ENCODE data around the gene SAFB. TPM values are rescaled to one million over a fixed set of nuclear protein-coding genes. Genes with fewer than 3 reads are reported as not detected.

The SAFB gene
- total RNA-seq, 1 donor from 2014 or later, result 86.4 TPM

- no peak for FAIRE-seq
- no peak for DNase-seq (ENCODE audit: low spot score in 2 of 2)
Measured at GRCh38 chr19:5623397-5624017, 624 bp downstream of the SAFB start.

DNA sequence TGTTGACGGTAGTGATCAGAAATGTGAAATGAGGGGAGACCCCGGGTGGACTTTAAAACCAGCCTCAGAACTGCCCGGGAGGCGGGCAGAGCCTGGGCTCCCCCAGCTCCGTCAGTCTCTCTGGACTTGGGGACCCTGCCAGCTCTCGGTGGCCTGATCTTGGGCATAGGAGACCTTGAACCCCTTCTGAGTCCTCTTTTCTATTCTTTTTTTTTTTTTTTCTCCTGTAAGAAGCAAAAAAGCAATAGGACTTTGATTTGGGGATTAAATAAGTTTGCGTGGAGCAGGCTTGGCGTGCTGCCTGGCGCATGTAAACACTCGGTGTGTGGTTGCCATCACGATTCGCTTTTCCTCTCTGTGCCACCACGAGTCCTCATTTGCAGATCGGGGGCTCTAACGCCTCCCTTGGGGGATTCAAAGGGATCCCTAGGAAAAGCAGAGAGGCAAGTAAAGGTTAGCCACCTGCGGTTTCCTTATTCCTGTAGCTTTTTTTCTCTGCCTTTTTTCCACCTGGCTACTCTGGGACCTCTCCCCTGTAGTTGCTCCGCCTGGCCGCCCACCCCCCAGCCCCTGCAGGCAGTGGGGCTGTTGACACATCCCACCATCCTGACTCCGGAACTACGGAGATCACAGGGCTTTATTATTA, 1.3 kb downstream of the SAFB start:
- FAIRE-seq, result no peak

GRCh38 chr19:5624741-5625278, 1.9 kb downstream of the SAFB start:
- FAIRE-seq, result no peak
- DNase-seq (ENCODE audit: low spot score in 2 of 2), result no peak

More for the DNA sequence above, 1.3 kb downstream of the SAFB start:
- DNase-seq (ENCODE audit: low spot score in 2 of 2), result no peak

DNA sequence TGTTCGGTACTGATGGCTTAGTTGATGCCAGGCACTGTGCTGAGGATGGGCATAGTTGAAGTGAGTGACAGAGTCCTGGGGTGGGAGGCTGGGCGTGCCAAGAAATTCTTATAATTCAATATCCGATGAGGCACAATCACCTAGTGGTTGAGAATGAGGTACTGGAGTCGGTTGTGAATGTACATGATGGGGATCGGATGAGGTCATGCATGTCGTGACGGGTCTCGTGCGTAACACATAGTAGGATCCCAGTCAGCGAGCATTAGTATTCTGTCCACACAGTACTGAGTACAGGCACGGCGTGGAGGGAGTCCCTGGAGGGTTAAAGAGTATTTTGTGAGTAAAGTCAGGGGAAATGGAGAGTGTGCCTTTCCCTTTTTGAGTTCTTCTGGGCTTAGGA, 2.8 kb downstream of the SAFB start:
- FAIRE-seq (no peak), DNase-seq (ENCODE audit: low spot score in 2 of 2) (no peak)

- FAIRE-seq (no peak), DNase-seq (ENCODE audit: low spot score in 2 of 2) (no peak)
Measured at GRCh38 chr19:5627395-5627904, 4.6 kb downstream of the SAFB start.

- no peak for DNase-seq (ENCODE audit: low spot score in 2 of 2)
- FAIRE-seq, result no peak
Measured at GRCh38 chr19:5628461-5628860, 5.6 kb downstream of the SAFB start.

DNA sequence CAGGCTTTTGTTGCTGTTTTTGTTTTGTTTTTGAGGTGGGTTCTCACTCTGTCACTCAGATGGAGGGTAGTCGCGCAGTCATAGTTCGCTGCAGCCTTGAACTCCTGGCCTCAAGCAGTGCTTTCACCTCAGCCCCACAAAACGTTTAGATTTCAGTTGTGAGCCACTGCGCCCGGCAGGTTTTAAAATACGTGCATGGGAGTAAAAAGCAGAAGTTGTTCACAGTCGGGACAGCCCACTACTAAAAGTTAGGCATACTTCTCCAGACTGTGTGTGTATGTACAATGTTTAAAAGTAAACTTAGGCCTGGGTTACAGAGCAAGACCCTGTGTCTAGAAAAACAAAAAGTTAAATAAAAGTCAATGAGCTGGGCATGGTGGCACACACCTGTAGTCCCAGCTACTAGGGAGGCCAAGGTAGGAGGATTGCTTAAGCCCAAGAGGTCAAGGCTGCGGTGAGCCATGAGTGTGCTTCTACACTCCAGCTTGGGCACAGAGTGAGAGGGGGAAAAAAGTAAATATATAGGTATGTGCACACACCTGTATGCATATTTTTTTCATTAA, 6.1 kb downstream of the SAFB start:
- DNase-seq (ENCODE audit: low spot score in 2 of 2) (no peak), FAIRE-seq (no peak)

- FAIRE-seq, result no peak
Measured at GRCh38 chr19:5631567-5632240, 8.8 kb downstream of the SAFB start.

DNA sequence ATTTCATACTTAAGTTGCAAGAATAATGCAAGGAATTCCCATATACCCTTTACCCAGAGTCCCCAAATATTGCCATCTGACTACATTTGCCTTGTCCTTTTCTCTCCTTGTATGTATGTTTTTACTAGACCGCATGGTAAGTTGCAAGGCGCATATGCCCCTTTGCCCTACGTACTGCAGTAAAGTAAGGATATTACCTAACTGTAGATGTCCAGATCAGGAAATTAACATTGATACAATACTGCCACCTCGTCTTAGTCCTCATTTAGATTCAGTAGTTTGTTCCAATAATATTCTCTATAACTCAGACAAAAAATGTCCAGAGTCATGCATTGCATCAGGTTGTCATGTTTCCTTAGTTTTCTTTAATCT, 9.3 kb downstream of the SAFB start:
- FAIRE-seq, result no peak
- no peak for DNase-seq (ENCODE audit: low spot score in 2 of 2)

More at GRCh38 chr19:5631567-5632240, 8.8 kb downstream of the SAFB start:
- DNase-seq (ENCODE audit: low spot score in 2 of 2), result no peak

GRCh38 chr19:5632657-5633056, 9.8 kb downstream of the SAFB start:
- no peak for FAIRE-seq

GRCh38 chr19:5635427-5635826, 12.5 kb downstream of the SAFB start:
- DNase-seq (ENCODE audit: low spot score in 2 of 2), result no peak
- FAIRE-seq, result no peak

More at GRCh38 chr19:5632657-5633056, 9.8 kb downstream of the SAFB start:
- no peak for DNase-seq (ENCODE audit: low spot score in 2 of 2)

DNA sequence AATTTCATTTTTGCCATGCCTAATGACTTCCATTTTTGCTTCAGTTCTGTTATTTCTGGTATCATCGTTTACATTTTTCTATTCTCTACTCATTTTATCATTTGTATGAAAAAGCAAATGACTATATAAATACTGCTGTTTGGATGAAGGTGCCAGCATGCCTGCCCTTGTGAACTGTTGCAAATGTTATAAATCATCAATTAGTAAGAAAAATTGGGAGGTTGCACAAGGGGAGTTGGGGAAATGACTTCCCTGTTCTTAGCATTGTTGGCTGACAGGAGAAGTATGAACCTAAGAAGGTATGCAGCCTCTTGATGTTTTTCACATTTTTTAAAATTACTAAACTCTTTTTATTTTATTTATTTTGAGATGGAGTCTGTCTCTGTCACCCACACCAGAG, 15.1 kb downstream of the SAFB start:
- no peak for FAIRE-seq

DNA sequence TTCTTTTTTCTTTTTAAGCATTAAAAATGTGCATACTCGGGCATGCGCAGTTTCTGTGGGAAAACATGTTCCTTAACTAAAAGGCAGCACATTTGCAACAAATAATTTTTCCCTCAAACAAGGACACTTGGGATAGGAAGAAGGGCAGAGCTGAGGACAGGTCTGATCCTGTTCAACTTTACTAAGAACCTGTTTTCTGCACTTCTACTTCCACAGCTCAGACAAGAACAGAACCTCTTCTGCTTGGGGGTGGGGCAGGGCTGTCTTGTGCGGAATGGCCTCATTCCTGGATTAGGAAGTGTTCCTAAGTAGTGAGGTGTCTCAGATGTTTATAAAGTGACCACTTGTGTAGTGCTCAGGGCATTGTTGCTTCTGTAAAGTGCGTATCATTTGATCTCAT, 18.3 kb downstream of the SAFB start:
- no peak for DNase-seq (ENCODE audit: low spot score in 2 of 2)
- no peak for FAIRE-seq

More for the DNA sequence above, 15.1 kb downstream of the SAFB start:
- DNase-seq (ENCODE audit: low spot score in 2 of 2), result no peak

GRCh38 chr19:5642204-5642603, 19.3 kb downstream of the SAFB start:
- no peak for DNase-seq (ENCODE audit: low spot score in 2 of 2)
- FAIRE-seq, result no peak

- DNase-seq (ENCODE audit: low spot score in 2 of 2), result no peak
- no peak for FAIRE-seq
Measured at GRCh38 chr19:5643060-5643459, 20.2 kb downstream of the SAFB start.

DNA sequence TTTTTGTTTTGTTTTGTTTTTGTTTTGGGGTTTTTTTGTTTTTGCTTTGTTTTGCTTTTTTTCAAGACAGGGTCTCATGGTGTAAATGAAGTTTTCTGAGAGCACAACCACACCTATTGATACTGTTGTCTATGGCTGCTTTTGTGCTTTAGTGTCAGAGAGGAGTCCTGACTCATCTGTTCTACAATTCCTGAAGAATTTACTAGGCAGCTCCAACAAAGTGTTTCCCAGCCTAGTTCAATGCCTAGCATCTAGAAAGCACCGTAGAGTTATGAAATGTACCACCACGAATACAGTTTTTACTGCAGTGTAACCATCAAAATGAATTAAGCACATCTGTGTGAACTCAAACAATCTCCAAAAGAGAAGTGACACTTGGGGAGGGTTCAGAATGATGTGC, 21.2 kb downstream of the SAFB start:
- FAIRE-seq (no peak), DNase-seq (ENCODE audit: low spot score in 2 of 2) (no peak)

DNA sequence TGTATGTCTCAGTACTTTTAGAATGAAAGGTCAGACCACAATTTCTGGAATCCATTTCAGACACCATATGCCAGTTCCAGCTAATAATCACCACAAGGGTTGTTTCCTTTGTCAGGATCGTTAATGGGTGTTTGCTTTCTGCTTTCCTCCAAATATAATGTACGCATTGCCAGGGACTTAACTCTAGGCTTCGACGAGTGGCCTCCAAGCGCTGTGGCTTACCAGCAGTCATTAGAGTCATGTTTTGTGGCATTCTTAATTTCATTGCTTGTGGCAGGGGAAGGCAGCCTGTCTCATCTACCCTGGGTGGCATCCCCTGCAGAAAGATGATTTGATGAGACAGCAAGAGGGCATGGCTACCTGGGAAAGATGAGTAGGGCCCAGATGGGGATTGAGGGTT, 22.5 kb downstream of the SAFB start:
- DNase-seq (ENCODE audit: low spot score in 2 of 2) (no peak), FAIRE-seq (no peak)

- FAIRE-seq (no peak), DNase-seq (ENCODE audit: low spot score in 2 of 2) (no peak)
Measured at GRCh38 chr19:5646703-5647102, 23.8 kb downstream of the SAFB start.

DNA sequence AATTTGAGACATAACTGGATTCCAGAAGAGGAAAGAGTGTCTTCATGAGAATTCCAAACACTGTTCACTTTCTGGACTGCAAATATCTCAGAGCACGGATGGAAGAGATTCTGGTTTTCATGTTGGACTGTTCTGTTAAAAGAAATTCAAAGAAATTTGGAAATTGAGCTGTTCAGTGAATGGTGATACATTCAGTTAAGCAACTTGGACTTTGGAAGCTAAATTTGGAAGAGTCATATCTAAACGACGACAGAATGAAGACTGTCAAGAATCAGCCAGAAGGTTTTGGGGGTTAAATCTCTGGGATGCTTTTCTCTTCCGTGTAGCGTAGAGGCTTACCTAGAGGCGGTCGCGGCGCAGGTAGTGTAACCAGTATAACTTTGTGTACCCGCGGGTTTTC, 25.6 kb downstream of the SAFB start:
- FAIRE-seq (no peak), DNase-seq (ENCODE audit: low spot score in 2 of 2) (no peak)

GRCh38 chr19:5651361-5651760, 28.5 kb downstream of the SAFB start:
- FAIRE-seq (no peak), DNase-seq (ENCODE audit: low spot score in 2 of 2) (no peak)

- FAIRE-seq (no peak), DNase-seq (ENCODE audit: low spot score in 2 of 2) (no peak)
Measured at GRCh38 chr19:5652261-5652660, 29.4 kb downstream of the SAFB start.

All from frontal cortex (tissue), 4 donors.